OCI-LY7 (cell line): ENCODE results near the gene JPH3.
A peak's percentile ranks its signal among the peaks of the same experiment; 100 is the strongest.

Experiments
- EZH2phosphoT487 ChIP-seq: fragments of 200-600 bp; sonication (generic); IDR thresholded peaks from 2 replicates; pipeline ENCODE4 v1.6.1; 2018; ENCODE audit warnings: low read depth, borderline replicate concordance, mild to moderate bottlenecking, mixed run types, antibody characterized with exemption, low read length, moderate library complexity, mixed read lengths
- TF ChIP-seq, protein P1 (sequence below): fragments of 200-600 bp; sonication (generic); conservative IDR thresholded peaks from 2 replicates; pipeline ENCODE4 v1.5.1; 2014; ENCODE audit warnings: mild to moderate bottlenecking, antibody characterized with exemption, low read length, moderate library complexity, mixed read lengths

- TF ChIP-seq, protein P1, sequence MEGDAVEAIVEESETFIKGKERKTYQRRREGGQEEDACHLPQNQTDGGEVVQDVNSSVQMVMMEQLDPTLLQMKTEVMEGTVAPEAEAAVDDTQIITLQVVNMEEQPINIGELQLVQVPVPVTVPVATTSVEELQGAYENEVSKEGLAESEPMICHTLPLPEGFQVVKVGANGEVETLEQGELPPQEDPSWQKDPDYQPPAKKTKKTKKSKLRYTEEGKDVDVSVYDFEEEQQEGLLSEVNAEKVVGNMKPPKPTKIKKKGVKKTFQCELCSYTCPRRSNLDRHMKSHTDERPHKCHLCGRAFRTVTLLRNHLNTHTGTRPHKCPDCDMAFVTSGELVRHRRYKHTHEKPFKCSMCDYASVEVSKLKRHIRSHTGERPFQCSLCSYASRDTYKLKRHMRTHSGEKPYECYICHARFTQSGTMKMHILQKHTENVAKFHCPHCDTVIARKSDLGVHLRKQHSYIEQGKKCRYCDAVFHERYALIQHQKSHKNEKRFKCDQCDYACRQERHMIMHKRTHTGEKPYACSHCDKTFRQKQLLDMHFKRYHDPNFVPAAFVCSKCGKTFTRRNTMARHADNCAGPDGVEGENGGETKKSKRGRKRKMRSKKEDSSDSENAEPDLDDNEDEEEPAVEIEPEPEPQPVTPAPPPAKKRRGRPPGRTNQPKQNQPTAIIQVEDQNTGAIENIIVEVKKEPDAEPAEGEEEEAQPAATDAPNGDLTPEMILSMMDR = peak; percentile 79
- TF ChIP-seq EZH2phosphoT487 = no peak
These were observed 50.9 kb downstream of the JPH3 start for GRCh38 chr16:87653234-87653633.
